Cardiac muscle cell (in vitro differentiated cells and primary cell): ENCODE data around the gene DSCAML1. TPM values are rescaled to one million over a fixed set of nuclear protein-coding genes. Genes with fewer than 3 reads are reported as not detected.
A peak's percentile ranks its signal among the peaks of the same experiment; 100 is the strongest.

ENCODE experiments used
- DNase-seq, 2 donors: peaks; one replicate each; pipeline versions ENCODE4 v3.0.0 to v3.0.0-alpha.2; 2010 to 2017; ENCODE audit warnings: low read depth in 1 of 2, low spot score in 1 of 2
- H3K27ac ChIP-seq: fragments of 200-600 bp; sonication (generic); 2 replicates; pipeline ENCODE4 v1.5.1; 2016
- H3K27me3 ChIP-seq: fragments of 200-600 bp; sonication (generic); 2 replicates; pipeline ENCODE4 v1.6.0; 2016; ENCODE audit warnings: control low read depth
- H3K36me3 ChIP-seq: fragments of 200-600 bp; sonication (generic); 2 replicates; pipeline ENCODE4 v1.5.1; 2016; ENCODE audit warnings: control low read depth
- H3K4me1 ChIP-seq: fragments of 200-600 bp; sonication (generic); 2 replicates; pipeline ENCODE4 v1.8.1; 2017; ENCODE audit warnings: low read depth, mild to moderate bottlenecking, mixed run types
- H3K4me3 ChIP-seq: fragments of 200-600 bp; sonication (generic); 2 replicates; pipeline ENCODE4 v1.5.1; 2016; ENCODE audit warnings: mild to moderate bottlenecking
- H3K9me3 ChIP-seq: fragments of 200-600 bp; sonication (generic); 2 replicates; pipeline ENCODE4 v1.5.1; 2017; ENCODE audit warnings: low read depth, mild to moderate bottlenecking, control low read depth
- CTCF ChIP-seq: IDR thresholded peaks from 2 replicates; pipeline ENCODE4 v1.5.1; 2012; ENCODE audit warnings: low read depth, mild to moderate bottlenecking, low read length
- polyA plus RNA-seq: library from polyadenylated mRNA; unstranded; fragments of >200 nt; fragmentation: Nextera tagmentation; extraction: Ambion mirVana; gene quantifications from 2 replicates; pipeline ENCODE4 v1.2.1, GENCODE V29; 2016
- total RNA-seq: library from RNA; depleted of rRNA; stranded (reverse); fragments of >200 nt; gene quantifications from 2 replicates; pipeline ENCODE4 v1.2.3, GENCODE V29; 2016

Gene DSCAML1
- total and polyA plus RNA-seq, 2 experiments from 2014 or later, result 1.8 TPM; not detected in 1

- DNase-seq, result no peak
- no peaks in the 10 kb centered on the region for H3K9me3 ChIP-seq
- peaks cover 5% of the 10 kb centered on the region for H3K27me3 ChIP-seq
- H3K36me3 ChIP-seq, result no peaks in the 10 kb centered on the region
- no peak overlapping the region for H3K27ac ChIP-seq
- TF ChIP-seq CTCF, result no peak
- H3K4me1 ChIP-seq, result no peaks in the 10 kb centered on the region
- no peak overlapping the region for H3K4me3 ChIP-seq
These were observed 369.6 kb downstream of the DSCAML1 start for GRCh38 chr11:117427356-117427874.

GRCh38 chr11:117426941-117427340 lies 370.1 kb downstream of the DSCAML1 start:
- Histone ChIP-seq H3K36me3 (no peaks in the 10 kb centered on the region), H3K4me1 (no peaks in the 10 kb centered on the region), H3K27me3 (peaks cover 5% of the 10 kb centered on the region), H3K4me3 (no peak overlapping the region), H3K27ac (no peak overlapping the region), H3K9me3 (no peaks in the 10 kb centered on the region)
- DNase-seq, result no peak
- no peak for TF ChIP-seq CTCF

GRCh38 chr11:117426297-117426685 lies 370.7 kb downstream of the DSCAML1 start:
- Histone ChIP-seq H3K9me3 (no peaks in the 10 kb centered on the region), H3K4me1 (peaks cover 3% of the 10 kb centered on the region), H3K27me3 (peaks cover 5% of the 10 kb centered on the region), H3K36me3 (no peaks in the 10 kb centered on the region), H3K4me3 (no peak overlapping the region), H3K27ac (no peak overlapping the region)
- DNase-seq, result peak; percentile 56 to 87
- TF ChIP-seq CTCF, result peak; percentile 98

- H3K27me3 ChIP-seq, result peaks cover 5% of the 10 kb centered on the region
- no peaks in the 10 kb centered on the region for H3K36me3 ChIP-seq
- no peak overlapping the region for H3K27ac ChIP-seq
- no peak for DNase-seq
- H3K4me3 ChIP-seq, result no peak overlapping the region
- TF ChIP-seq CTCF, result no peak
- H3K9me3 ChIP-seq, result no peaks in the 10 kb centered on the region
- peaks cover 4% of the 10 kb centered on the region for H3K4me1 ChIP-seq
These were observed 371.2 kb downstream of the DSCAML1 start for GRCh38 chr11:117425679-117426296.

GRCh38 chr11:117424781-117425180 lies 372.2 kb downstream of the DSCAML1 start:
- no peak for TF ChIP-seq CTCF
- Histone ChIP-seq H3K27me3 (peaks cover 5% of the 10 kb centered on the region), H3K36me3 (no peaks in the 10 kb centered on the region), H3K4me1 (peaks cover 4% of the 10 kb centered on the region), H3K9me3 (no peaks in the 10 kb centered on the region), H3K27ac (no peak overlapping the region), H3K4me3 (no peak overlapping the region)
- DNase-seq, result peak in 1 of 2 donors; percentile 35
